ENCODE measurements around the gene LGALS9.

DNA sequence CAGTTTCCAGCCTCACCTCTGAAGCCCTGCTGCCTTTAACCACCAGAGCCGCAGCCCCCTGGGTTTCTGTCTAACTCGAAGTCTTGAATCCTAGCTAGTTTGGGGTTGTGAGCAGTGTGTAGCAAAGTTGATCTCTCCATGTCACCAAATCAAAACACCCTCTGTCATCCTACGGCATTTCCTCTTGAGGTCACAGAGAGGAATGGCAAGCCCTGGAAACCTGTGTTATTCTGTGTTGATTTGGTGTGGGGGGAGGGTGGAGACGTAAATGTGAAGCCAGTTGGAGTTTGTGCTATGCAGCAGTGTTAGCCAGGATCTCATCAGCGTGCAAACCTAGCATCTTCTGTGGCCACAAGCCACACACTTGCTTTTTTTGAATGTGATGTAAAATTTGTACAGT lies 5.1 kb upstream of the LGALS9 start:
- TF ChIP-seq CTCF (IDR thresholded peaks at IDR 0.05) (no peak), POLR2A (IDR thresholded peaks at IDR 0.05) (no peak)

Measured in body of pancreas (tissue), 4 donors.